HEK293 (cell line): ENCODE measurements around the gene PNPLA2.

Source experiments
- EGR2 ChIP-seq: fragments of 450-650 bp; formaldehyde crosslinking; IDR thresholded peaks from 2 replicates; pipeline ENCODE4 v1.5.1; 2016; ENCODE audit warnings: low read depth, missing biosample characterization, missing genetic modification characterization
- GLI4 ChIP-seq: fragments of 450-650 bp; formaldehyde crosslinking; IDR thresholded peaks from 2 replicates; pipeline ENCODE4 v1.5.1; 2016; ENCODE audit warnings: missing biosample characterization, missing genetic modification characterization
- HIC1 ChIP-seq: fragments of 450-650 bp; formaldehyde crosslinking; IDR thresholded peaks from 2 replicates; pipeline ENCODE4 v1.5.1; 2016; ENCODE audit warnings: missing biosample characterization, missing genetic modification characterization
- HOXA7 ChIP-seq: sonication (generic); formaldehyde crosslinking; IDR thresholded peaks from 2 replicates; pipeline ENCODE4 v1.8.1; 2022; ENCODE audit warnings: missing genetic modification reagents, borderline replicate concordance
- MZF1 ChIP-seq: fragments of 450-650 bp; formaldehyde crosslinking; IDR thresholded peaks from 2 replicates; pipeline ENCODE4 v1.5.1; 2017; ENCODE audit warnings: missing biosample characterization, missing genetic modification characterization, borderline replicate concordance
- PRDM4 ChIP-seq: fragments of 450-650 bp; formaldehyde crosslinking; IDR thresholded peaks from 2 replicates; pipeline ENCODE4 v1.5.1; 2017; ENCODE audit warnings: missing biosample characterization, missing genetic modification characterization
- RBAK ChIP-seq: fragments of 450-650 bp; formaldehyde crosslinking; IDR thresholded peaks from 2 replicates; pipeline ENCODE4 v1.5.1; 2016; ENCODE audit warnings: missing biosample characterization, missing genetic modification characterization
- SCRT1 ChIP-seq: fragments of 450-650 bp; formaldehyde crosslinking; IDR thresholded peaks from 2 replicates; pipeline ENCODE4 v1.5.1; 2016; ENCODE audit warnings: missing biosample characterization, missing genetic modification characterization, borderline replicate concordance
- SP2 ChIP-seq: fragments of 450-650 bp; formaldehyde crosslinking; IDR thresholded peaks from 2 replicates; pipeline ENCODE4 v1.5.1; 2016; ENCODE audit warnings: missing biosample characterization, missing genetic modification characterization
- TCF7L2 ChIP-seq: IDR thresholded peaks from 2 replicates; pipeline ENCODE4 v1.6.1; 2011; ENCODE audit warnings: low read depth, mild to moderate bottlenecking, inconsistent platforms, low read length, moderate library complexity, borderline replicate concordance
- ZBTB17 ChIP-seq: fragments of 450-650 bp; formaldehyde crosslinking; IDR thresholded peaks from 2 replicates; pipeline ENCODE4 v1.5.1; 2016; ENCODE audit warnings: missing biosample characterization, missing genetic modification characterization
- ZBTB20 ChIP-seq: fragments of 450-650 bp; formaldehyde crosslinking; IDR thresholded peaks from 2 replicates; pipeline ENCODE4 v1.5.1; 2016; ENCODE audit warnings: missing biosample characterization, missing genetic modification characterization
- ZBTB8A ChIP-seq: fragments of 450-650 bp; formaldehyde crosslinking; IDR thresholded peaks from 2 replicates; pipeline ENCODE4 v1.5.1; 2016; ENCODE audit warnings: missing biosample characterization, missing genetic modification characterization
- ZFP3 ChIP-seq: fragments of 450-650 bp; formaldehyde crosslinking; IDR thresholded peaks from 2 replicates; pipeline ENCODE4 v1.5.1; 2016; ENCODE audit warnings: low read depth, missing biosample characterization, missing genetic modification characterization
- ZFP69B ChIP-seq: fragments of 450-650 bp; formaldehyde crosslinking; IDR thresholded peaks from 2 replicates; pipeline ENCODE4 v1.5.1; 2016; ENCODE audit warnings: missing biosample characterization, missing genetic modification characterization
- ZNF10 ChIP-seq: fragments of 450-650 bp; formaldehyde crosslinking; IDR thresholded peaks from 2 replicates; pipeline ENCODE4 v1.5.1; 2017; ENCODE audit warnings: missing biosample characterization, missing genetic modification characterization
- ZNF16 ChIP-seq: fragments of 450-650 bp; formaldehyde crosslinking; IDR thresholded peaks from 2 replicates; pipeline ENCODE4 v1.5.1; 2016; ENCODE audit warnings: low read depth, missing biosample characterization, missing genetic modification characterization
- ZNF174 ChIP-seq: fragments of 450-650 bp; formaldehyde crosslinking; IDR thresholded peaks from 2 replicates; pipeline ENCODE4 v1.5.0; 2017; ENCODE audit warnings: missing biosample characterization, mild to moderate bottlenecking, missing genetic modification characterization
- ZNF239 ChIP-seq: fragments of 450-650 bp; formaldehyde crosslinking; IDR thresholded peaks from 2 replicates; pipeline ENCODE4 v1.5.1; 2016; ENCODE audit warnings: missing biosample characterization, missing genetic modification characterization
- ZNF24 ChIP-seq: fragments of 450-650 bp; formaldehyde crosslinking; IDR thresholded peaks from 2 replicates; pipeline ENCODE4 v1.5.1; 2016; ENCODE audit warnings: missing biosample characterization, missing genetic modification characterization
- ZNF350 ChIP-seq: fragments of 450-650 bp; formaldehyde crosslinking; IDR thresholded peaks from 2 replicates; pipeline ENCODE4 v1.5.0; 2017; ENCODE audit warnings: missing biosample characterization, mild to moderate bottlenecking, missing genetic modification characterization
- ZNF404 ChIP-seq: fragments of 450-650 bp; formaldehyde crosslinking; IDR thresholded peaks from 2 replicates; pipeline ENCODE4 v1.5.1; 2017; ENCODE audit warnings: missing biosample characterization, missing genetic modification characterization
- ZNF514 ChIP-seq: fragments of 450-650 bp; formaldehyde crosslinking; IDR thresholded peaks from 2 replicates; pipeline ENCODE4 v1.5.1; 2016; ENCODE audit warnings: missing biosample characterization, missing genetic modification characterization
- ZNF600 ChIP-seq: fragments of 450-650 bp; formaldehyde crosslinking; IDR thresholded peaks from 2 replicates; pipeline ENCODE4 v1.5.1; 2016; ENCODE audit warnings: missing biosample characterization, missing genetic modification characterization
- ZNF621 ChIP-seq: fragments of 450-650 bp; formaldehyde crosslinking; IDR thresholded peaks from 2 replicates; pipeline ENCODE4 v1.5.1; 2017; ENCODE audit warnings: missing biosample characterization, missing genetic modification characterization
- ZNF629 ChIP-seq: fragments of 450-650 bp; formaldehyde crosslinking; IDR thresholded peaks from 2 replicates; pipeline ENCODE4 v1.5.1; 2017; ENCODE audit warnings: missing biosample characterization, missing genetic modification characterization
- ZNF664 ChIP-seq: fragments of 450-650 bp; formaldehyde crosslinking; IDR thresholded peaks from 2 replicates; pipeline ENCODE4 v1.5.1; 2016; ENCODE audit warnings: missing biosample characterization, missing genetic modification characterization
- ZNF707 ChIP-seq: fragments of 450-650 bp; formaldehyde crosslinking; IDR thresholded peaks from 2 replicates; pipeline ENCODE4 v1.5.1; 2016; ENCODE audit warnings: missing biosample characterization, missing genetic modification characterization
- ZNF785 ChIP-seq: fragments of 450-650 bp; formaldehyde crosslinking; IDR thresholded peaks from 2 replicates; pipeline ENCODE4 v1.5.1; 2016; ENCODE audit warnings: missing biosample characterization, missing genetic modification characterization
- TF ChIP-seq, protein P1 (sequence below): fragments of 450-650 bp; formaldehyde crosslinking; IDR thresholded peaks from 2 replicates; pipeline ENCODE4 v1.5.1; 2017; ENCODE audit warnings: missing biosample characterization, missing genetic modification characterization
- TF ChIP-seq, protein P2 (sequence below): fragments of 450-650 bp; formaldehyde crosslinking; IDR thresholded peaks from 2 replicates; pipeline ENCODE4 v1.5.1; 2016; ENCODE audit warnings: missing biosample characterization, missing genetic modification characterization

Gene PNPLA2

GRCh38 chr11:809287-810039, 9.3 kb upstream of the PNPLA2 start, which contains the start of gene RPLP2 (continued):
- TF ChIP-seq, protein P1, sequence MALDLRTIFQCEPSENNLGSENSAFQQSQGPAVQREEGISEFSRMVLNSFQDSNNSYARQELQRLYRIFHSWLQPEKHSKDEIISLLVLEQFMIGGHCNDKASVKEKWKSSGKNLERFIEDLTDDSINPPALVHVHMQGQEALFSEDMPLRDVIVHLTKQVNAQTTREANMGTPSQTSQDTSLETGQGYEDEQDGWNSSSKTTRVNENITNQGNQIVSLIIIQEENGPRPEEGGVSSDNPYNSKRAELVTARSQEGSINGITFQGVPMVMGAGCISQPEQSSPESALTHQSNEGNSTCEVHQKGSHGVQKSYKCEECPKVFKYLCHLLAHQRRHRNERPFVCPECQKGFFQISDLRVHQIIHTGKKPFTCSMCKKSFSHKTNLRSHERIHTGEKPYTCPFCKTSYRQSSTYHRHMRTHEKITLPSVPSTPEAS (tag by site-specific recombination), result no peak; the same call in 1 of the 2 replicates
- TF ChIP-seq ZFP69B (tag by site-specific recombination), result peak; percentile 94; the same call in 1 of the 2 replicates
- peak; percentile 65; the same call in 1 of the 2 replicates for TF ChIP-seq ZNF24 (tag by site-specific recombination)
- TF ChIP-seq MZF1 (tag by site-specific recombination), result no peak
- no peak for TF ChIP-seq ZNF664 (tag by site-specific recombination)
- no peak for TF ChIP-seq TCF7L2
- no peak for TF ChIP-seq ZNF785
- TF ChIP-seq ZNF404, result no peak
- TF ChIP-seq ZNF514 (tag by site-specific recombination), result no peak
- TF ChIP-seq ZNF16 (tag by site-specific recombination), result no peak
- peak; percentile 63 for TF ChIP-seq PRDM4
- TF ChIP-seq, protein P2, sequence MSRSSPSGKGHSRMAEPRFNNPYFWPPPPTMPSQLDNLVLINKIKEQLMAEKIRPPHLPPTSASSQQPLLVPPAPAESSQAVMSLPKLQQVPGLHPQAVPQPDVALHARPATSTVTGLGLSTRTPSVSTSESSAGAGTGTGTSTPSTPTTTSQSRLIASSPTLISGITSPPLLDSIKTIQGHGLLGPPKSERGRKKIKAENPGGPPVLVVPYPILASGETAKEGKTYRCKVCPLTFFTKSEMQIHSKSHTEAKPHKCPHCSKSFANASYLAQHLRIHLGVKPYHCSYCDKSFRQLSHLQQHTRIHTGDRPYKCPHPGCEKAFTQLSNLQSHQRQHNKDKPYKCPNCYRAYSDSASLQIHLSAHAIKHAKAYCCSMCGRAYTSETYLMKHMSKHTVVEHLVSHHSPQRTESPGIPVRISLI (tag by site-specific recombination), result no peak
- TF ChIP-seq HIC1 (tag by site-specific recombination), result peak; percentile 77; the same call in 1 of the 2 replicates
- no peak for TF ChIP-seq ZNF621
- TF ChIP-seq RBAK (tag by site-specific recombination), result no peak
- no peak for TF ChIP-seq ZNF350 (tag by site-specific recombination)
- no peak for TF ChIP-seq ZNF707 (tag by site-specific recombination)
- TF ChIP-seq ZBTB8A (tag by site-specific recombination), result peak; percentile 59
- no peak for TF ChIP-seq HOXA7 (CRISPR knock-in tag)
- no peak for TF ChIP-seq SCRT1 (tag by site-specific recombination)
- no peak for TF ChIP-seq ZNF10 (tag by site-specific recombination)
- peak; percentile 67 for TF ChIP-seq EGR2 (tag by site-specific recombination)
- peak; percentile 95 for TF ChIP-seq ZNF629 (tag by site-specific recombination)
- TF ChIP-seq ZBTB17 (tag by site-specific recombination), result peak; percentile 78
- TF ChIP-seq ZNF239 (tag by site-specific recombination), result no peak
- no peak for TF ChIP-seq ZNF600 (tag by site-specific recombination)
- TF ChIP-seq ZFP3 (tag by site-specific recombination), result no peak
- TF ChIP-seq ZNF174 (tag by site-specific recombination), result no peak
- peak; percentile 89 for TF ChIP-seq SP2 (tag by site-specific recombination)
- TF ChIP-seq ZBTB20, result peak; percentile 98
- TF ChIP-seq GLI4 (tag by site-specific recombination), result no peak
